ENCODE measurements around the gene TMEM205.
"Not testable (repeated sequence)": the region's sequence is repeated elsewhere in the genome, so short reads cannot be mapped to it uniquely, and the experiment has no call there.

TMEM205 gene

GRCh38 chr19:11337080-11337479 is 9.0 kb downstream of the TMEM205 start:
- Histone ChIP-seq H3K9me3 (ENCODE audit: low read length) (no peaks in the 10 kb centered on the region), H3K4me1 (ENCODE audit: insufficient read depth, low read length, severe bottlenecking) (peaks cover 6% of the 10 kb centered on the region), H3K79me2 (ENCODE audit: insufficient read depth, low read length) (no peaks in the 10 kb centered on the region), H3K4me2 (ENCODE audit: low read length) (no peak overlapping the region), H3F3A (ENCODE audit: insufficient read depth, low read length) (no peaks in the 10 kb centered on the region), H3K27me3 (ENCODE audit: insufficient read depth, low read length) (no peaks in the 10 kb centered on the region), H3K9me2 (ENCODE audit: low read depth, low read length) (no peaks in the 10 kb centered on the region), H2AFZ (ENCODE audit: low read length) (no peak overlapping the region), H3K9ac (ENCODE audit: low read length) (no peak overlapping the region), H3K36me3 (ENCODE audit: insufficient read depth, low read length) (peaks cover 16% of the 10 kb centered on the region), H3K27ac (ENCODE audit: low read depth, low read length, poor library complexity, severe bottlenecking) (no peak overlapping the region), H3K4me3 (ENCODE audit: low read depth, low read length, poor library complexity, severe bottlenecking) (no peak overlapping the region), H4K20me1 (ENCODE audit: insufficient read depth, low read length) (no peaks in the 10 kb centered on the region)
- TF ChIP-seq, protein P1, sequence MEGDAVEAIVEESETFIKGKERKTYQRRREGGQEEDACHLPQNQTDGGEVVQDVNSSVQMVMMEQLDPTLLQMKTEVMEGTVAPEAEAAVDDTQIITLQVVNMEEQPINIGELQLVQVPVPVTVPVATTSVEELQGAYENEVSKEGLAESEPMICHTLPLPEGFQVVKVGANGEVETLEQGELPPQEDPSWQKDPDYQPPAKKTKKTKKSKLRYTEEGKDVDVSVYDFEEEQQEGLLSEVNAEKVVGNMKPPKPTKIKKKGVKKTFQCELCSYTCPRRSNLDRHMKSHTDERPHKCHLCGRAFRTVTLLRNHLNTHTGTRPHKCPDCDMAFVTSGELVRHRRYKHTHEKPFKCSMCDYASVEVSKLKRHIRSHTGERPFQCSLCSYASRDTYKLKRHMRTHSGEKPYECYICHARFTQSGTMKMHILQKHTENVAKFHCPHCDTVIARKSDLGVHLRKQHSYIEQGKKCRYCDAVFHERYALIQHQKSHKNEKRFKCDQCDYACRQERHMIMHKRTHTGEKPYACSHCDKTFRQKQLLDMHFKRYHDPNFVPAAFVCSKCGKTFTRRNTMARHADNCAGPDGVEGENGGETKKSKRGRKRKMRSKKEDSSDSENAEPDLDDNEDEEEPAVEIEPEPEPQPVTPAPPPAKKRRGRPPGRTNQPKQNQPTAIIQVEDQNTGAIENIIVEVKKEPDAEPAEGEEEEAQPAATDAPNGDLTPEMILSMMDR (IDR thresholded peaks at IDR 0.05; ENCODE audit: low read length) = no peak
- TF ChIP-seq EZH2 (IDR thresholded peaks at IDR 0.05; ENCODE audit: borderline replicate concordance, low read length) = no peak

GRCh38 chr19:11335449-11336146 is 10.5 kb downstream of the TMEM205 start:
- Histone ChIP-seq H3K27ac (ENCODE audit: low read depth, low read length, poor library complexity, severe bottlenecking) (no peak overlapping the region), H3K4me2 (ENCODE audit: low read length) (no peak overlapping the region), H3K9me3 (ENCODE audit: low read length) (no peaks in the 10 kb centered on the region), H3K36me3 (ENCODE audit: insufficient read depth, low read length) (peaks cover 10% of the 10 kb centered on the region), H3K79me2 (ENCODE audit: insufficient read depth, low read length) (no peaks in the 10 kb centered on the region), H3K4me1 (ENCODE audit: insufficient read depth, low read length, severe bottlenecking) (peaks cover 6% of the 10 kb centered on the region), H3F3A (ENCODE audit: insufficient read depth, low read length) (no peaks in the 10 kb centered on the region), H3K27me3 (ENCODE audit: insufficient read depth, low read length) (no peaks in the 10 kb centered on the region), H4K20me1 (ENCODE audit: insufficient read depth, low read length) (no peaks in the 10 kb centered on the region), H2AFZ (ENCODE audit: low read length) (no peak overlapping the region), H3K9ac (ENCODE audit: low read length) (no peak overlapping the region), H3K4me3 (ENCODE audit: low read depth, low read length, poor library complexity, severe bottlenecking) (no peak overlapping the region), H3K9me2 (ENCODE audit: low read depth, low read length) (no peaks in the 10 kb centered on the region)
- TF ChIP-seq EZH2 (IDR thresholded peaks at IDR 0.05; ENCODE audit: borderline replicate concordance, low read length) = no peak
- TF ChIP-seq, protein P1 (IDR thresholded peaks at IDR 0.05; ENCODE audit: low read length) = no peak

DNA sequence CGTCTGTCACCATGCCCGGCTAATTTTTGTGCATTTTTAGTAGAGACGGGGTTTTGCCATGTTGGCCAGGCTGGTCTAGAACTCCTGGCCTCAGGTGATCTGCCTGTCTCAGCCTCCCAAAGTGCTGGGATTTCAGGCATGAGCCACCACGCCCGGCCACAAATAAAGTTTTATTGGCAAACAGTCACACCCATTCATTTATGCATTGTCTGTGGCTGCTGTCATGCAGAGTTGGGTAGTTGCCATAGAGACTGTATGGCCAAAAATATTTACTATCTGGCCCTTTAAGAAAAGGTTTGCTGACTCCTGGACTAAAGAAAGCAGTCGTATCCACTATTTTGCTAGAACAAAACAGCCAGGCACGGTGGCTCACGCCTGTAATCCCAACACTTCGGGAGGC is 12.2 kb downstream of the TMEM205 start:
- not testable (repeated sequence) for H3K4me2 ChIP-seq (ENCODE audit: low read length); H2AFZ ChIP-seq (ENCODE audit: low read length); H3F3A ChIP-seq (ENCODE audit: insufficient read depth, low read length); H3K9ac ChIP-seq (ENCODE audit: low read length); H3K4me3 ChIP-seq (ENCODE audit: low read depth, low read length, poor library complexity, severe bottlenecking); H3K27ac ChIP-seq (ENCODE audit: low read depth, low read length, poor library complexity, severe bottlenecking); H3K4me1 ChIP-seq (ENCODE audit: insufficient read depth, low read length, severe bottlenecking); H3K79me2 ChIP-seq (ENCODE audit: insufficient read depth, low read length); H3K36me3 ChIP-seq (ENCODE audit: insufficient read depth, low read length); H3K27me3 ChIP-seq (ENCODE audit: insufficient read depth, low read length); H3K9me3 ChIP-seq (ENCODE audit: low read length); H4K20me1 ChIP-seq (ENCODE audit: insufficient read depth, low read length); H3K9me2 ChIP-seq (ENCODE audit: low read depth, low read length)

DNA sequence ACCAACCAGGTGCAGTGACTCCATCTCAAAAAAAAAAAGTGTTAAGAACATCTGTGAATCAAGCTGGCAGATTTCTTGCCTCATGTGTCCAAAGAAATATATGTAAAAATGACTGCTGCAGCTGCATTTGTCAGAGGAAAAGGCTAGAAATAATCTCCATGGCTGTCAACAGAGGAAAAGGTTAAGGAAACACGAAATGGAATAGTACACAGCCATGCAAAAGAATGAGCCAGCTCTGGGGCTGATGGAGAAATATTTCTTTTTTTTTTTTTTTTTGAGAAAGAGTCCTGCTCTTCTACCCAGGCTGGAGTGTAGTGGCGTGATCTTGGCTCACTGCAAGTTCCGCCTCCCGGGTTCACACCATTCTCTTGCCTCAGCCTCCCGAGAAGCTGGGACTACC is 13.2 kb downstream of the TMEM205 start:
- Histone ChIP-seq H3K36me3 (ENCODE audit: insufficient read depth, low read length) (peaks cover 10% of the 10 kb centered on the region), H3K4me2 (ENCODE audit: low read length) (no peak overlapping the region), H3K4me1 (ENCODE audit: insufficient read depth, low read length, severe bottlenecking) (no peaks in the 10 kb centered on the region), H3K27me3 (ENCODE audit: insufficient read depth, low read length) (no peaks in the 10 kb centered on the region), H3K4me3 (ENCODE audit: low read depth, low read length, poor library complexity, severe bottlenecking) (no peak overlapping the region), H3K79me2 (ENCODE audit: insufficient read depth, low read length) (no peaks in the 10 kb centered on the region), H4K20me1 (ENCODE audit: insufficient read depth, low read length) (no peaks in the 10 kb centered on the region), H3K9me2 (ENCODE audit: low read depth, low read length) (no peaks in the 10 kb centered on the region), H3K9ac (ENCODE audit: low read length) (no peak overlapping the region), H3K9me3 (ENCODE audit: low read length) (no peaks in the 10 kb centered on the region), H2AFZ (ENCODE audit: low read length) (no peak overlapping the region), H3K27ac (ENCODE audit: low read depth, low read length, poor library complexity, severe bottlenecking) (no peak overlapping the region), H3F3A (ENCODE audit: insufficient read depth, low read length) (no peaks in the 10 kb centered on the region)
- TF ChIP-seq EZH2 (IDR thresholded peaks at IDR 0.05; ENCODE audit: borderline replicate concordance, low read length) = no peak
- TF ChIP-seq, protein P1 (IDR thresholded peaks at IDR 0.05; ENCODE audit: low read length) = no peak
